ENCODE results near the gene ARFGAP3.

- TF ChIP-seq POLR2AphosphoS5 (IDR thresholded peaks at IDR 0.05; ENCODE audit: low read depth, low read length): no peak
- TF ChIP-seq POLR2A (IDR thresholded peaks at IDR 0.05; ENCODE audit: low read depth, low read length): no peak
- TF ChIP-seq SPI1 (IDR thresholded peaks at IDR 0.05; ENCODE audit: low read depth, low read length): no peak
- TF ChIP-seq TAF1 (IDR thresholded peaks at IDR 0.05; ENCODE audit: low read depth, low read length): no peak
- no peak for TF ChIP-seq PAX5 (IDR thresholded peaks at IDR 0.05; ENCODE audit: insufficient read depth, low read length, severe bottlenecking)
- TF ChIP-seq POU2F2 (IDR thresholded peaks at IDR 0.05; ENCODE audit: low read depth, low read length): no peak
Measured at GRCh38 chr22:42844756-42845155, 12.3 kb downstream of the ARFGAP3 start.

All from GM12891 (cell line).